ENCODE results near the gene GHR. TPM values are rescaled to one million over a fixed set of nuclear protein-coding genes. Genes with fewer than 3 reads are reported as not detected.

GHR gene
- polyA plus RNA-seq, 1 donor (not counting 4 experiments of a cell fraction or from before 2014, with no cell fraction given), result 1.8 TPM

GRCh38 chr5:42592401-42593140 is 169.3 kb downstream of the GHR start:
- Histone ChIP-seq H2AFZ (ENCODE audit: control insufficient read depth, low read length) (no peak overlapping the region), H3K9me1 (ENCODE audit: control insufficient read depth, extremely low read depth, insufficient read depth, low read length) (no peaks in the 10 kb centered on the region), H3K9me3 (ENCODE audit: control insufficient read depth, low read depth, low read length) (no peaks in the 10 kb centered on the region), H4K20me1 (ENCODE audit: control insufficient read depth, extremely low read depth, insufficient read depth, low read length) (no peaks in the 10 kb centered on the region), H3K4me2 (ENCODE audit: control insufficient read depth, extremely low read depth, insufficient read depth, low read depth, low read length) (no peak overlapping the region), H3K27me3 (ENCODE audit: control insufficient read depth, extremely low read depth, insufficient read depth, low read length) (no peaks in the 10 kb centered on the region), H3K4me3 (ENCODE audit: control insufficient read depth in 2 of 3, extremely low read depth in 1 of 3, insufficient read depth in 2 of 3, low read depth in 1 of 3, low read length in 3 of 3) (no peak overlapping the region), H3K9ac (ENCODE audit: control insufficient read depth, extremely low read depth, insufficient read depth, low read length) (no peak overlapping the region), H3K36me3 (ENCODE audit: control insufficient read depth in 2 of 2, extremely low read depth in 1 of 2, insufficient read depth in 2 of 2, low read length in 2 of 2) (no peaks in the 10 kb centered on the region), H3K27ac (ENCODE audit: control insufficient read depth, insufficient read depth, low read length) (no peak overlapping the region), H3K79me2 (ENCODE audit: control insufficient read depth, insufficient read depth, low read length) (no peaks in the 10 kb centered on the region), H3K4me1 (ENCODE audit: control insufficient read depth, extremely low read depth, insufficient read depth, low read length) (no peaks in the 10 kb centered on the region)
- DNase-seq (ENCODE audit: low read depth, low spot score) (no peak), FAIRE-seq (no peak)
- dilution Hi-C loops (cut with MboI; ENCODE audit: extremely low pct_ligation_motif_present, low sequenced_read_pairs), result no loop called here
- TF ChIP-seq CTCF (optimal IDR thresholded peaks at IDR 0.05 in 1 of 3, IDR thresholded peaks at IDR 0.05 in 1 of 3, conservative IDR thresholded peaks at IDR 0.05 in 1 of 3; ENCODE audit: extremely low read depth in 1 of 3, insufficient read depth in 2 of 3, low read length in 3 of 3), result no peak
- TF ChIP-seq EZH2 (IDR thresholded peaks at IDR 0.05; ENCODE audit: low read length), result no peak

GRCh38 chr5:42593591-42593990 is 170.4 kb downstream of the GHR start:
- Histone ChIP-seq H3K36me3 (ENCODE audit: control insufficient read depth in 2 of 2, extremely low read depth in 1 of 2, insufficient read depth in 2 of 2, low read length in 2 of 2) (no peaks in the 10 kb centered on the region), H3K9ac (ENCODE audit: control insufficient read depth, extremely low read depth, insufficient read depth, low read length) (no peak overlapping the region), H2AFZ (ENCODE audit: control insufficient read depth, low read length) (no peak overlapping the region), H4K20me1 (ENCODE audit: control insufficient read depth, extremely low read depth, insufficient read depth, low read length) (no peaks in the 10 kb centered on the region), H3K27me3 (ENCODE audit: control insufficient read depth, extremely low read depth, insufficient read depth, low read length) (no peaks in the 10 kb centered on the region), H3K4me1 (ENCODE audit: control insufficient read depth, extremely low read depth, insufficient read depth, low read length) (peaks cover 7% of the 10 kb centered on the region), H3K4me3 (ENCODE audit: control insufficient read depth in 2 of 3, extremely low read depth in 1 of 3, insufficient read depth in 2 of 3, low read depth in 1 of 3, low read length in 3 of 3) (no peak overlapping the region), H3K79me2 (ENCODE audit: control insufficient read depth, insufficient read depth, low read length) (no peaks in the 10 kb centered on the region), H3K4me2 (ENCODE audit: control insufficient read depth, extremely low read depth, insufficient read depth, low read depth, low read length) (no peak overlapping the region), H3K27ac (ENCODE audit: control insufficient read depth, insufficient read depth, low read length) (no peak overlapping the region), H3K9me1 (ENCODE audit: control insufficient read depth, extremely low read depth, insufficient read depth, low read length) (no peaks in the 10 kb centered on the region), H3K9me3 (ENCODE audit: control insufficient read depth, low read depth, low read length) (no peaks in the 10 kb centered on the region)
- dilution Hi-C loops (cut with MboI; ENCODE audit: extremely low pct_ligation_motif_present, low sequenced_read_pairs), result no loop called here
- FAIRE-seq, result no peak
- TF ChIP-seq CTCF (optimal IDR thresholded peaks at IDR 0.05 in 1 of 3, IDR thresholded peaks at IDR 0.05 in 1 of 3, conservative IDR thresholded peaks at IDR 0.05 in 1 of 3; ENCODE audit: extremely low read depth in 1 of 3, insufficient read depth in 2 of 3, low read length in 3 of 3) (no peak), EZH2 (IDR thresholded peaks at IDR 0.05; ENCODE audit: low read length) (no peak)
- DNase-seq (ENCODE audit: low read depth, low spot score), result no peak
